ENCODE measurements around the gene TMC8. TPM values are rescaled to one million over a fixed set of nuclear protein-coding genes. Genes with fewer than 3 reads are reported as not detected.

The TMC8 gene
- total and polyA plus RNA-seq, 2 of the 8 experiments (the other 6 are each of a cell fraction or from before 2014, with no cell fraction given) = 1.00 to 2.8 TPM

DNA sequence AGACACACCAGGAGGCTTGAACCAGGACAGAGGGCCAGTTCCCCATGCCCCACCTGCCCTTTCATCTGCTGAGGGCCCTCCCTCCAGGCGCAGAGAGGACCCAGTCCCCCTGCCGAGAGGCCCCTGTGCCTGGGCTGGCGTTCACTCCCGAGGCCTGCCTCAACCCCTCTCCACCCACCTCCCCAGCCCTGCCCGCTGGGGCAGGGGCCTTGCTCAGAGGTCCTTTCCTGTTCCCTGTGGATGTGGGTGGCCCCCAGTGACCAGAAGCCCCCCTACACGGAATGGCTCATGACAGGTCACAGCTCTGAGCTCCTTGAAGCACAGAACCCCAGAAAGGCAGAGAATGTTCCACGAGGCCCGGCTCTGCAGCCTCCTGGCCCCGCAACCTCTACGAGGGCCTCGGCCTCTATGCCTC is 8.8 kb upstream of the TMC8 start (continued):
- TF ChIP-seq ATF2 (IDR thresholded peaks at IDR 0.05; ENCODE audit: low read length) (no peak), TCF12 (IDR thresholded peaks at IDR 0.05; ENCODE audit: low read depth, low read length) (no peak)

All from H1 (cell line).